Transverse colon (tissue), 4 donors: ENCODE results near the gene REV3L.

Experiments
- CTCF ChIP-seq, 5 experiments: fragments of 200-600 bp in 3 of 5; fragments of 450-650 bp in 2 of 5; sonication (generic) in 3 of 5; IDR thresholded peaks; 1 replicate in 2 of 5; 2 replicates in 3 of 5; pipeline ENCODE4 v1.5.1; 2016 to 2017; ENCODE audit warnings: antibody characterized with exemption in 5 of 5, inconsistent platforms in 3 of 5, mild to moderate bottlenecking in 2 of 5, moderate library complexity in 1 of 5
- EP300 ChIP-seq: sonication (generic); formaldehyde crosslinking; IDR thresholded peaks from one replicate; pipeline ENCODE4 v1.6.1; 2017; ENCODE audit warnings: antibody characterized with exemption, low read depth
- POLR2A ChIP-seq: fragments of 450-650 bp; IDR thresholded peaks from one replicate; pipeline ENCODE4 v1.6.1; 2016; ENCODE audit warnings: antibody characterized with exemption, mild to moderate bottlenecking, moderate library complexity
- POLR2AphosphoS5 ChIP-seq, 3 donors: sonication (generic); formaldehyde crosslinking; IDR thresholded peaks; one replicate each; pipeline ENCODE4 v1.6.1; 2016; ENCODE audit warnings: antibody characterized with exemption in 3 of 3

GRCh38 chr6:111353912-111354462 is 129.0 kb downstream of the REV3L start:
- TF ChIP-seq CTCF (IDR thresholded peaks at IDR 0.05) (no peak), POLR2AphosphoS5 (IDR thresholded peaks at IDR 0.05) (no peak), POLR2A (no peak), EP300 (no peak)
